GM21619 (cell line): ENCODE measurements around the gene ASIC4.
A peak's percentile ranks its signal among the peaks of the same experiment; 100 is the strongest.

Experiments
- ATAC-seq: cut with Tn5 transposase; IDR thresholded peaks from one replicate; pipeline ENCODE4 v1.9.1; 2021; ENCODE audit not compliant: unreplicated experiment

The ASIC4 gene

GRCh38 chr2:219512524-219513216 lies 1.6 kb upstream of the ASIC4 start:
- no peak for ATAC-seq

GRCh38 chr2:219513787-219514186 lies 495 bp upstream of the ASIC4 start:
- no peak for ATAC-seq

- ATAC-seq: no peak
These were observed 554 bp downstream of the ASIC4 start for GRCh38 chr2:219514836-219515235.

GRCh38 chr2:219515874-219516629 lies 1.8 kb downstream of the ASIC4 start:
- no peak for ATAC-seq

GRCh38 chr2:219516888-219517287 lies 2.6 kb downstream of the ASIC4 start:
- ATAC-seq: no peak

- ATAC-seq: no peak
These were observed 3.9 kb downstream of the ASIC4 start for GRCh38 chr2:219517954-219518778.

GRCh38 chr2:219519526-219519916 lies 5.2 kb downstream of the ASIC4 start:
- no peak for ATAC-seq

GRCh38 chr2:219520079-219520478 lies 5.8 kb downstream of the ASIC4 start:
- ATAC-seq: no peak

GRCh38 chr2:219521066-219521880 lies 7.0 kb downstream of the ASIC4 start:
- no peak for ATAC-seq

GRCh38 chr2:219522111-219523030 lies 8.1 kb downstream of the ASIC4 start:
- no peak for ATAC-seq

GRCh38 chr2:219523031-219523671 lies 8.9 kb downstream of the ASIC4 start:
- ATAC-seq: no peak

- no peak for ATAC-seq
These were observed 10.5 kb downstream of the ASIC4 start for GRCh38 chr2:219524817-219525216.

- no peak for ATAC-seq
These were observed 11.4 kb downstream of the ASIC4 start for GRCh38 chr2:219525533-219526232.

- ATAC-seq: no peak
These were observed 12.2 kb downstream of the ASIC4 start for GRCh38 chr2:219526320-219527075.

GRCh38 chr2:219527076-219527394 lies 12.8 kb downstream of the ASIC4 start:
- ATAC-seq: no peak

GRCh38 chr2:219527472-219527871 lies 13.2 kb downstream of the ASIC4 start:
- no peak for ATAC-seq

- ATAC-seq: peak; percentile 92
These were observed 16.0 kb downstream of the ASIC4 start for GRCh38 chr2:219530048-219530963.
